Panc1 (cell line): ENCODE measurements around the gene COL13A1. TPM values are rescaled to one million over a fixed set of nuclear protein-coding genes. Genes with fewer than 3 reads are reported as not detected.
A peak's percentile ranks its signal among the peaks of the same experiment; 100 is the strongest.

Experiments
- ATAC-seq: fragments of 200-7000 bp; cut with Tn5 transposase; 2 replicates; pipeline ENCODE4 v1.9.1; 2020; ENCODE audit warnings: mild to moderate bottlenecking, moderate library complexity
- BruUV-seq: library from RNA; stranded (reverse); fragments of 400-500 nt; replicated peaks from 2 replicates; lab custom pipeline; 2021; lab: Mats Ljungman, UMichigan
- CTCF ChIA-PET: fragments of 300-600 bp; sonication (Branson Sonifier 250); formaldehyde crosslinking; loops from one replicate; lab custom pipeline; 2022; ENCODE audit warnings: antibody characterized with exemption; lab: Charles Lee
- POLR2A ChIA-PET: fragments of 300-600 bp; sonication (Branson Sonifier 250); formaldehyde crosslinking; loops from one replicate; lab custom pipeline; 2022; ENCODE audit warnings: antibody characterized with exemption; lab: Charles Lee
- DNase-seq: peaks from one replicate; pipeline ENCODE4 v3.0.0-alpha.2; 2010; ENCODE audit warnings: low read depth, low spot score
- H3K27ac ChIP-seq: 2 replicates; pipeline ENCODE4 v1.5.1; 2011; ENCODE audit warnings: mild to moderate bottlenecking, low read length, inconsistent platforms
- H3K27me3 ChIP-seq: fragments of 200-500 bp; sonication (Bioruptor generic); 2 replicates; pipeline ENCODE4 v1.6.0; 2014; ENCODE audit warnings: low read length, inconsistent platforms; ENCODE audit not compliant: control insufficient read depth, insufficient read depth
- H3K36me3 ChIP-seq: fragments of 200-500 bp; sonication (Bioruptor generic); 2 replicates; pipeline ENCODE4 v1.5.1; 2014; ENCODE audit warnings: inconsistent platforms, mild to moderate bottlenecking, low read length, moderate library complexity; ENCODE audit not compliant: control insufficient read depth, insufficient read depth
- H3K4me1 ChIP-seq: 2 replicates; pipeline ENCODE4 v1.5.1; 2011; ENCODE audit warnings: inconsistent platforms, mild to moderate bottlenecking, low read length, moderate library complexity; ENCODE audit not compliant: control insufficient read depth, insufficient read depth
- H3K4me3 ChIP-seq, 2 experiments: 2 replicates each; pipeline ENCODE4 v1.5.1; 2011 to 2012; ENCODE audit warnings: low read depth in 2 of 2, low read length in 2 of 2, mild to moderate bottlenecking in 2 of 2, inconsistent platforms in 1 of 2, moderate library complexity in 1 of 2
- H3K9me3 ChIP-seq: fragments of 200-500 bp; sonication (Bioruptor generic); 2 replicates; pipeline ENCODE4 v1.5.1; 2014; ENCODE audit warnings: low read depth, mild to moderate bottlenecking, inconsistent platforms, low read length, moderate library complexity; ENCODE audit not compliant: control insufficient read depth, insufficient read depth
- CTCF ChIP-seq: fragments of 450-650 bp; IDR thresholded peaks from 2 replicates; pipeline ENCODE4 v1.5.1; 2017; ENCODE audit warnings: mild to moderate bottlenecking
- POLR2AphosphoS5 ChIP-seq: IDR thresholded peaks from 2 replicates; pipeline ENCODE4 v1.6.1; 2012; ENCODE audit warnings: mild to moderate bottlenecking, low read depth, low read length, moderate library complexity
- REST ChIP-seq, 2 experiments: IDR thresholded peaks; 2 replicates each; pipeline ENCODE4 v1.6.1; 2011 to 2012; ENCODE audit warnings: low read depth in 2 of 2, control low read depth in 1 of 2, low read length in 1 of 2, mild to moderate bottlenecking in 1 of 2, moderate library complexity in 1 of 2; ENCODE audit not compliant: insufficient read depth in 1 of 2
- SIN3A ChIP-seq: IDR thresholded peaks from 2 replicates; pipeline ENCODE4 v1.6.1; 2012; ENCODE audit warnings: low read depth, mild to moderate bottlenecking, low read length, moderate library complexity, borderline replicate concordance; ENCODE audit not compliant: insufficient read depth
- TCF7L2 ChIP-seq: IDR thresholded peaks from 2 replicates; pipeline ENCODE4 v1.6.1; 2011; ENCODE audit warnings: mild to moderate bottlenecking, low read depth, low read length, inconsistent platforms
- in situ Hi-C: cut with HindIII; loops from 2 replicates; pipeline ENCODE4 v1.10.0; 2016; ENCODE audit warnings: low sequenced_read_pairs, low pct_unique_long_range_greater_than_20kb
- intact Hi-C: fragments of 100-400 bp; cut with micrococcal nuclease; formaldehyde crosslinking; loops from one replicate; pipeline ENCODE4 v1.10.0; 2022; ENCODE audit not compliant: unreplicated experiment
- total RNA-seq: library from RNA; stranded (reverse); gene quantifications from one replicate; pipeline ENCODE4 v1.2.1, GENCODE V29; 2021; ENCODE audit not compliant: unreplicated experiment

The COL13A1 gene
- total RNA-seq, 1 experiment from 2014 or later: 1.0 TPM

GRCh38 chr10:69991151-69991550 is 189.4 kb downstream of the COL13A1 start:
- Histone ChIP-seq H3K27me3 (peaks cover 46% of the 10 kb centered on the region), H3K4me3 (no peak overlapping the region), H3K9me3 (no peaks in the 10 kb centered on the region), H3K36me3 (no peaks in the 10 kb centered on the region), H3K27ac (no peak overlapping the region), H3K4me1 (no peaks in the 10 kb centered on the region)
- intact Hi-C loops: no loop called here
- DNase-seq (no peak), ATAC-seq (no peak)
- TF ChIP-seq CTCF: no peak
- no peak for TF ChIP-seq REST (IDR thresholded peaks at IDR 0.05; ENCODE audit: insufficient read depth in 1 of 2, low read depth in 2 of 2, low read length in 1 of 2)
- no peak for TF ChIP-seq SIN3A
- TF ChIP-seq POLR2AphosphoS5: no peak
- no peak for TF ChIP-seq TCF7L2
- ChIA-PET POLR2A (no interaction called here), CTCF (no interaction called here)
- BruUV-seq: no TSS peak
- in situ Hi-C loops: no loop called here

GRCh38 chr10:69994262-69994661 is 192.6 kb downstream of the COL13A1 start:
- no peaks in the 10 kb centered on the region for H3K36me3 ChIP-seq
- peaks cover 30% of the 10 kb centered on the region for H3K27me3 ChIP-seq
- H3K27ac ChIP-seq: no peak overlapping the region
- BruUV-seq: no TSS peak
- ATAC-seq: peak; percentile 83
- POLR2A ChIA-PET: no interaction called here
- no peak for DNase-seq
- intact Hi-C loops: no loop called here
- in situ Hi-C loops: no loop called here
- H3K4me1 ChIP-seq: no peaks in the 10 kb centered on the region
- H3K4me3 ChIP-seq: no peak overlapping the region
- no peaks in the 10 kb centered on the region for H3K9me3 ChIP-seq
- CTCF ChIA-PET: interaction anchor here (0.7 kb wide), 1 partner anchor 307 kb away, joined by 3 read pairs; no protein-coding TSS in a partner anchor
- TF ChIP-seq CTCF (no peak), REST (IDR thresholded peaks at IDR 0.05; ENCODE audit: insufficient read depth in 1 of 2, low read depth in 2 of 2, low read length in 1 of 2) (no peak), POLR2AphosphoS5 (no peak), SIN3A (no peak)
